HG02623 (cell line): Measurements from ENCODE around the gene FITM1.

ENCODE experiments used
- ATAC-seq: cut with Tn5 transposase; IDR thresholded peaks from one replicate; pipeline ENCODE4 v1.9.1; 2021; ENCODE audit warnings: moderate library complexity; ENCODE audit not compliant: unreplicated experiment

FITM1 gene

GRCh38 chr14:24179961-24180796 is 49.7 kb downstream of the FITM1 start:
- ATAC-seq = no peak

GRCh38 chr14:24181371-24182077 is 51.1 kb downstream of the FITM1 start:
- ATAC-seq = no peak
